SK-N-SH (cell line): ENCODE data around the gene MGAT4B.

Experiments used
- CTCF ChIP-seq: fragments of 200-600 bp; sonication (generic); IDR thresholded peaks from 2 replicates; pipeline ENCODE4 v1.6.1; 2017; ENCODE audit warnings: antibody characterized with exemption, mild to moderate bottlenecking, moderate library complexity
- FOXJ3 ChIP-seq: sonication (generic); formaldehyde crosslinking; IDR thresholded peaks from 2 replicates; pipeline ENCODE4 v1.5.1; 2020; ENCODE audit warnings: mild to moderate bottlenecking, missing genetic modification reagents
- GATA2 ChIP-seq: sonication (generic); formaldehyde crosslinking; IDR thresholded peaks from 2 replicates; pipeline ENCODE4 v1.5.0; 2020; ENCODE audit warnings: mild to moderate bottlenecking, missing genetic modification reagents
- JUND ChIP-seq: IDR thresholded peaks from 2 replicates; pipeline ENCODE4 v1.4.0; 2012
- POLR2AphosphoS5 ChIP-seq: IDR thresholded peaks from 2 replicates; pipeline ENCODE4 v1.6.1; 2012; ENCODE audit warnings: low read depth, low read length
- RCOR1 ChIP-seq: fragments of 150-350 bp; IDR thresholded peaks from 2 replicates; pipeline ENCODE4 v1.6.1; 2017; ENCODE audit warnings: antibody characterized with exemption, low read length
- TCF12 ChIP-seq: IDR thresholded peaks from 2 replicates; pipeline ENCODE4 v1.4.0; 2012
- USF2 ChIP-seq: fragments of 150-350 bp; IDR thresholded peaks from 2 replicates; pipeline ENCODE4 v1.6.1; 2017; ENCODE audit warnings: antibody characterized with exemption, low read length, low read depth, borderline replicate concordance
- ZBTB33 ChIP-seq: IDR thresholded peaks from 2 replicates; pipeline ENCODE4 v1.4.0; 2012; ENCODE audit warnings: low read depth, borderline replicate concordance

- TF ChIP-seq CTCF (no peak), USF2 (no peak), POLR2AphosphoS5 (no peak), JUND (no peak), GATA2 (CRISPR knock-in tag) (no peak), FOXJ3 (no peak), TCF12 (no peak), RCOR1 (no peak), ZBTB33 (no peak)
Measured at GRCh38 chr5:179854356-179854755, 47.7 kb upstream of the MGAT4B start.
